GM18907 (cell line): Measurements from ENCODE around the gene MOB4.
"Not testable (repeated sequence)": the region's sequence is repeated elsewhere in the genome, so short reads cannot be mapped to it uniquely, and the experiment has no call there.

ENCODE experiments used
- ATAC-seq: cut with Tn5 transposase; IDR thresholded peaks from one replicate; pipeline ENCODE4 v1.9.1; 2021; ENCODE audit warnings: mild to moderate bottlenecking, moderate library complexity; ENCODE audit not compliant: unreplicated experiment

The MOB4 gene

DNA sequence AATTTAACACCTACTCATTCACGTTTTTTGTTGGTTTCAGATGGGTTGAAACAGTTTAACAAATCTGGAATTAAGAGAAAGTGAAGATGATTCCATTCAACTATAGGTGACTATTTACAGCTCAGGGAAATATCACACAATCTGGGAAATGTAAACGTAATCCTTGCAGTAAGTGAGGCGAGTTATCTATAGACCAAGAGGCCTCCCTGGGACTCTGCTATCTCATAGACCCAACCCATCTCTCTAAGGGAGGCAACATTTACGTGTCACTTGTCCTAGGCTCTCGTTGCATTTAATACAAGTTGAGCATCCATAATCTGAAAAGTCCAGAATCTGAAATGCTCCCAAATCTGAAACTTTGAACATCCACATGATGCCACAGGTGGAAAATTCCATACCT is 2.0 kb upstream of the MOB4 start:
- ATAC-seq, result no peak

DNA sequence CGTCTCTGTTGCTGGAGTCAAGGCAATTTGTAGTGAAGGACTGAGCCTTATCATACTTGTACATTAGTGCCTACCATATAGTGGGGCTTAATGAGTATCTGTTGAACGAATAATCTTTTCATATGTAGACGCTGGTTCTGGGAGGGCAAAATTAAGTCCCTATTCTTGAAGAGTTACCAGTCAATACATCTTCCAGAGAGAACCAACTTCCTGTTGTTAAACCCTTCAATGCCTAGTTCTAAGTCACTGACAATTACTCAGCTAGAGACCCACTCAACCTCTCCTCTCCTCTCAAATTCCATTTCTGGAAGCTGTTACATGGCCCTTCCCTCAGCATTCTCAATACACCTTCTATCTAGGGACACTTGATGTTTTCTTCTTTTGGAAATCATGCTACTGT is 1.1 kb upstream of the MOB4 start:
- no peak for ATAC-seq

DNA sequence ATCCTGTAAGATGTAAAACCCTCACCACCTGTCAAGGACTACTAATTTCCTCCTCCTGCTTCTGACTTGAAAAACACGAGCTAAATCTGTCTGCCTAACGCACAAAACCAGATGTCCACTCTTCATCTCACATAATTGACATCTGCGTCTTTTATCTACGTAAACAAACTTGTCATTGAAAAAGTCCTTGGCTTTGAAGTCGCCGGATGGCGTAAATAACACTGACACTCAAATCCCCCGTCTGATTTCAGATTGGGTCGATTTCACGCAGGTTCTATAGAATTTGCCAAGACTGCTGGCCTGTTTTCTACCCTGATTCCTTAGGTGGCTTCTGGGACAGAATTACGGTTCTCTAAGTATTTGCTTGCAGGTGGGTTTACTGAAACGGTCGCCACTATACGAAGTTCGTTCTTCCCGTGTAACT is 539 bp upstream of the MOB4 start:
- ATAC-seq, result no peak

DNA sequence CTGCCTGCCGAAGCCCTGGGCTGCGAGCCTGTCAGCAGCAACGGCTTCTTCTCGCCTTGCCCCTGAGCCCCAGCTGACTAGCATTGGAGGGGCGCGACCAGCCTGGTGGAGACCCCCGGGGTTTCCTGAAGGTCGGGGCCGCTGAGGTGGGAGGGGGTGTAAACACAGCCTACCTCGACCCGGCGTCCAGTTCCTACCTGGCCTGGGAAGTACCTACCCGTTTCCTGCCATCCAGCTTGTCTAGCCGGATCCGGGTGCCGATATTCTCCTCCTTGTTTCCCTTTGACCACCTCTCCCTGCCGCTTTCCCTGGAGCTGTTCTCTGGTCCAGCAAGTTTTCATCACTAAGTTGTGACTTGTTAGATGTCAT is 511 bp downstream of the MOB4 start:
- ATAC-seq, result peak; percentile 22

DNA sequence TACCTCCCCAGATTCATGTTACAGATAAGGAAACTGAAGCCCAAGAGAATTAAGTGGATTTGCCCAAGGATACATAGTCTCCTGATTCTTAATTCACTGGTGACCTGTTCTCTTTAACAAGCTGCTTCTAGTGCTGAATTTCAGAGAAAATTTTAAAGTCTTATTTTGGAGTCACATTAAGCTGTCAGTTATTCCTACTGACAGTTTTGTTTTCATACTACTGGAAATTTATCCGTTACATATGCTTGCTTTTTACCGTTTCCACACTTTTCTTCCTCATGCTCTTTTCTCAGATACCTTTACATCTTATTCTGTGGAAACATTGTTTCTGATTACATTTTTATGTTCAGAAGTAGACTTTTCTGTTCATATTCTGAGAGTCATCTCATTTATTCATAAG is 1.3 kb downstream of the MOB4 start:
- ATAC-seq, result no peak

DNA sequence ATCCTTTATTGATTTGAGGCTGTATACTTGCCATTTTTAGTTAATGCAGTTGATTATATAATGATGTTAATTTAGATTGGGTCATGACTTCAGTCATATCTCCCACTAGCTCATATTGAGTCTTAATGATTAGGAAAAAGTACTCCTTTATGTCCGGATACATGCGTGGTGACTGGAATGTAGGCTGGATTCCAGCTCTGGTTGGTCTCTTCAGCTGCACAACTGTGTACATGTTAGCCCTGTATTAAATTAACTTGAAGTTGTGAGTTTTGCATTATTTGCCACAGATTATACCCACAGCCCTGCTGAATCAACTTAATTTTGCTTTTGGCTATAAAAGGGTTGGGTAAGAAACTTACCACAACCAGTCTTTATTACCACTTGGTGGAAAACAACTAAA is 22.5 kb downstream of the MOB4 start:
- ATAC-seq, result no peak

DNA sequence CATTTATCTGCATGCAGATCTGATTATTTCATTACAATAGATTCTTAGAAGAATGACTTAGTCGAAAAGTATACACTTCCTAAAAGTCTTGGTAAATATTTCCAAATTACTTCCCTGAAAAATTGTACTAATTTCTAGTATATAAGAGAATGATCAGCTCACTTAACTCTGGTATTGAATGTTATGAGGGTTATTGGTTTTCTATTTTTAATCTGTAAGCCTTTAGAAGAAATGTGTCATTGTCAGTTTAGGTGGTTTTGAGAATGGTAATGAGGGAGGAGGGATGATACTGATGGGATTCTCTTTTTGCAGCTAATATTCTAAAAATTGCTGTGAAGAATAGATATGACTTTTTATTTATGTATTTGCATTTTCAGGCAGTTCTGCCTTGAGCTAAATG is 23.9 kb downstream of the MOB4 start:
- no peak for ATAC-seq

DNA sequence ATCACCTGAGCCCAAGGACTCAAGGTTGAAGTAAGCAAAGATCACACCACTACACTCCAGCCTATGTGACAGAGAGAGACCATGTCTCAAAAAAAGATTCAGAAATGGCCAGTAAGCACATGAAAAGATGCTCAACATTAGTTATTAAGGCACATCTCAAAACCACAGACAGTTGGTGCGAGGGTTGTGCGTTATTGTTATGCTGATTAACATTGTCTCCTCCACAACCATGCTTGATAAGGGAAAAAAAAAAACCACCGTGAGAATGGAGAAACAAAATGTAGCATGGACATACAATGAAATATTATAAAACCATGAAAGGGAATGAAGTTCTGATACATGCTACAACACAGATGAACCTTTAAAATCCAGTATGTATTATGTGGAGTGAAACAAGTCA is 27.3 kb downstream of the MOB4 start:
- no peak for ATAC-seq

DNA sequence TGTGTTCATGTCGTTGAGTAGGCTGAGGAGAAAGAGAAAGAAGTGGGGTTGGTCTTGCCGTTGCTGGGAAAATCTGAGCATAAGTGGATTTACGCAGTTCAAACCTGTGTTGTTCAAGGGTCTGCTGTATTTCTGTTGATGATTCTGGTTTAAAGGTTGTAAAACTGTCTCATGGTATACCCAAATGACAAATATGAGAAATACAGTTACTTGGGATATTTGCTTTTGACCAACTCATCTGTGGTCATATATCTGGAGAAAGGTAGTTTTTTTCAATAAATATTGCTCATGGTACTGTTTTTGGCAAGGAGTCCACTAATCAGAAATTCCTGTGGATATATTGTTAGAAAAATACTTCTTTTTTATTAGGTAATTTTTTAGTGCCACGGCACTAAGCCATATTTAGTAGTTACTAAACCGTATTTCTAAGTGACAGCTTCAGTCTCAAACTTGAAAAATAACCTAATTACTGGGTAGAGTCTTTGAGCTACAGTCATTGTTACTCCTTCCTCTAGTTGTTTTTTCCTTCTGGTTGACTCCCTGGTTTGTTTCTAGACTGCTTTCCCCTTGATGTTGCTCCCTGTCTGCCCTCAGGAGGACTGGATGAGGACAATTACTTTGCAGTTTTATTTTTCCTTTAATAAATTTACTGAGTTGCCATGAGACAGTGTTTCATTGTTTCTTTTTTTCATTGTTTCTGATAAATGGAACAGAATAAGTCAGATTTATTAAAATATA is 31.5 kb downstream of the MOB4 start:
- no peak for ATAC-seq

DNA sequence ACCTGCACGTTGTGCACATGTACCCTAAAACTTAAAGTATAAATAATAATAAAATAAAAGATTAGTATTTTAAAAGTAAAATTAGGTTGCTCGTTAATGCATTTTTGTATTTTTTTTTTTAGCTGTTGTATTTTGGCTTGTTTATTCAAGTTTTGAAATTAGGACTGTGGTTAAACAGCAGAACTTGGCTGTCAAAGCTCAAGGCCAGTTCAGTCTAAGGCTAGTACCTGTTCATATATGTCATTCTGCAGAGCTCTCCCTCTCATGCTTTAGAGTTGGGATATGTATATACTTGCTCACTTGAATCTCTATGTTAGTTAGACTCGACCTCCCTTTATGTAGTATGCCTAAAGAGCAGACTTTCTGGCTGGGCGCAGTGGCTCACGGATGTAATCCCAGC is 32.7 kb downstream of the MOB4 start:
- no peak for ATAC-seq

DNA sequence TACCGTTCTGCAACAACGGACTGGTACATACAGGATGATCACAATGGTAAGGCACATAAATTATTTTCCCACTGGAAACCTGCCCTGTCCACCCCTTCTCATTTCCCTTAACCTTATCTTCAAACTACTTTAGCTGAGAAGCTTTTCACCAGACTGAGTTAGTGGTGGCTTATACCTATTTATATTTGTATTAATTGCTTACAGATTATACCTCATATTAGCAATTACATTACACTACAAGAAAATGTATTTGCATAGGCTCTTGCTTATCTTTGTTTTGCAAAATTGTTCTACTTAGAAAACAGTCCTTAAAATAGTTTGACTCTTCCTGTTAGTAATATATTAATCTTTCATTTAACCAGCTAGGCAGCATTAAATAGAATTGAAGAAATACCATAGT is 35.4 kb downstream of the MOB4 start:
- ATAC-seq, result peak; percentile 60

DNA sequence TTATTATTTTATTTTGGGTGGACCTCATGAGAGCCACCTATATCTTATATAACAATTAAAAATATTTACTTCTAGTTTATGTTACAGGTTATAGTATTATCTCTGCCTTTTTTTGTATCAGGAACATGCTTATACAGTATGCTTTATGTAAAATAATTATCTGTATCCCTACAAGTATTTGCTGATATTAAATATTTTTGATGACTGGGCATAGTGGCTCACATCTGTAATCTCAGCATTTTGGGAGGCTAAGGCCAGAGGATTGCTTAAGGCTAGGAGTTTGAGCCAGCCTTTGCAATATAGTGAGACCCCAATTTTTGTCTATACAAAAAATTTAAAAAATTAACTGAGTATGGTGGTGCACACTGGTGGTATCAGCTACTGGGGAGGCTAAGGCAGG is 39.6 kb downstream of the MOB4 start:
- no peak for ATAC-seq

DNA sequence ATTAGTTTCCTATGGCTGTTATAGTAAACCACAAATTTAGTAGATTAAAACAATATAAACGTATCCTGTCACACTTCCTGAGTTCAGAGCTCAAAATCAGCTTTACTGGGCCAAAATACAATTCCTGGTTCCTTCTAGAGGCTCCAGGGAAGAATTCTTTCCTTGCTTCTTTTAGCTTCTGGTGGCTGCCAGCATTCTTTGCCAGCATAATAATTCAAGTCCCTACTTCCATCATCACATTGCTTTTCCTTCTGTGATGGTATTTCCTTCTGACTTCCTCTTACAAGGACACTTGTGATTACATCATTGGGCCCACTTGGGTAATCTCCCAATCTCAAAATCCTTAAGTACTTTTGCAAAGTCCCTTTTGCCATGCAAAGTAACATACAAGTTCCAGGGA is 40.6 kb downstream of the MOB4 start:
- no peak for ATAC-seq

DNA sequence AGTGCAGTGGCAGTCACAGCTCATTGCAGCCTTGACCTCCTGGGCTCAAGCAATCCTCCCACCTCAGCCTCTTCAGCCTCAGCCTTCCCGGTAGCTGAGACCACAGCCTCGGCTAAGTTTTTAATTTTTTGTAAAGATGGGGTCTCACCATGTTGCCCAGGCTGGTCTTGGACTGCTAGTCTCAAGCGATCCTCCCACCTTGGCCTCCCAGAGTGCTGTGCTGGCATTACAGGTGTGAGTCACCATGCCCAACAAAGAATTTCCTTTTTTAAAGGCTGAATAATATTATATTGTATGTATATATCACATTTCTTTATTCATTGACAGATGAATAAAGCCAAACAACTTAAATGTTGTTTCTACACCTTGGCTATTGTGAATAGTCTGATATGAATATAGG is 42.5 kb downstream of the MOB4 start:
- no peak for ATAC-seq

DNA sequence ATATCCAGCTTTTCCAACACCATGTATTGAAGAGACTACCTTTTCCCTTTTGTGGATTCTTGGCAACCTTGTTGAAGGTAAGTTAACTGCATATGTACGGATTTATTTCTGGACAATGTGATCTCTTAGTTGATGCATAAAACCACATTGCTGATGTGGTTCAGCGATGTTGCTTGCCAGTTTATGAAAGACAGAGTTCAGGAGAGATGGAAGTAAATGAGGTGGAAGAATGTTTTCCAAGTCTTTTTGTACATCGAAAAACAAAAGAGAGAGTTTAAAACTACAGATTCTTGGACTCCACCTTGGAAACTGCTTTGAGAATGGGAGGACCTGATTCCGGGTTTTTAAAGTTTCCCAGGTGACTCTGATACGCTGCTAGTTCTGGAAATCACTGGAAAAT is 43.8 kb downstream of the MOB4 start:
- no peak for ATAC-seq

DNA sequence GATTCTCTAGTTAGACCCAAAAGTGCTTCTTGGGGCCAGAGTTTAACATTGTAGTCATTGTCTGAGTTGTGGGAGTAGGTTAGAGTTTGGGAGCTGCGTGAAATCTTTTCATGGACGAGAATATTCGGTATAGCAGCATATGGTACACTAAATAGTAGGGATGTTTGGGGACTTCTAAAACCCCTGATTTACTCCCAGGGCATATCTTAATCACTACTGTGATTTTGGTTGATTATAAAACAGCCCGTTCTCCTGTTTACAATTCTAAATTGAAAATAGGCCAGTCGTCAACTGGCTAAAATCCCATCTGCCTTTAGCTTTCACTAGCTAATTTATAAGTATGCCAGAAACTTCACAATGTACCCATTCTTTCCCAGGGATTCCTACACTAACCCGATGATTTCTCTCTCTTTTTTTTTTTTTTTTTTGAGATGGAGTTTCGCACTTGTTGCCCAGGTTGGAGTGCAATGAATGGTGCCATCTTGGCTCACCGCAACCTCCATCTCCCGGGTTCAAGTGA is 44.3 kb downstream of the MOB4 start:
- no peak for ATAC-seq

DNA sequence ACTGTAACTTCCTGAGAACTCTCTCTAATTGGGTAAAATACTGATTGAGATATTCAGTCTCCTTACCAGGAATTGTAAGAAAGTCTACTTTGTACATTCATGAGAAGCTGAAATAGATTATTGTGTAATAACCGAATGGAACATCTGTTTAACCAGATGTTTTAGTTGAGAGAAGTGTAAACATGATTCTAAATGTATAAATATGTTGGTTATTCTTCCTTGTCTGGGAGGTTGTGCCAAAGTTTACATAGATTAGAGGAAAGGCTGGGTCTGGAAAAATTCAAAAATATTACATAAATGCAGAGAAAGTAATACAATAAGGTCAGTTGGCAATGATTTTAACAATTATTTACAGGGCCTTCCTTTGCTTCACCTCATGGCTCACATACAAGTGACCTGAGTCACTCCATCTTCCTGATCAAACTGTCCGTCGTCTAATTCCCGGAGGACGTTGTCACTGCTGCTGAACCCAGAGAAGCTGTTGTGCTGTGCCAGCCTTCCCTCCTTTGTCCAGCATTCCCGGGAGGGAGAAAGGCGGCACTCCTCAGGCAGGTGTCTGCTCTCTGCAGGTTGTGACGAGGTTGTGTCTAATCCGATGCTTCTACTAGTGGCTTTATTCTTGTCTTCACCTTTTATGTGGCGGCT is 55.9 kb downstream of the MOB4 start:
- ATAC-seq, result no peak

DNA sequence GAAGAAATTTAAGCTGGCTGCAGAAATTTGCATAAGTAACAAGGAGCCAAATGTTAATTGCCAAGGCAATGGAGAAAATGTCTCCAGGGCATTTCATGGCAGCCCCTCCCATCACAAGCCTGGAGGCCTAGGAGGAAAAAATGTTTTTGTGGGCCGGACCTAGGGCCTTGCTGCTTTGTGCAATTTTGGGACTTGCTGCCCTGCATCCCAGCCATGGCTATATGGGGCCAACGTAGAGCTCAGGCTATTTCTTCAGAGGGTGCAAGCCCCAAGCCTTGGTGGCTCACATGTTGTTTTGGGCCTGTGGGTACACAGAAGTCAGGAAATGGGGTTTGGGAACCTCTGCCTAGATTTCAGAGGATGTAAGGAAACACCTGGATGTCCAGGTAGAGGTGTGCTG is 57.7 kb downstream of the MOB4 start:
- ATAC-seq, result no peak

DNA sequence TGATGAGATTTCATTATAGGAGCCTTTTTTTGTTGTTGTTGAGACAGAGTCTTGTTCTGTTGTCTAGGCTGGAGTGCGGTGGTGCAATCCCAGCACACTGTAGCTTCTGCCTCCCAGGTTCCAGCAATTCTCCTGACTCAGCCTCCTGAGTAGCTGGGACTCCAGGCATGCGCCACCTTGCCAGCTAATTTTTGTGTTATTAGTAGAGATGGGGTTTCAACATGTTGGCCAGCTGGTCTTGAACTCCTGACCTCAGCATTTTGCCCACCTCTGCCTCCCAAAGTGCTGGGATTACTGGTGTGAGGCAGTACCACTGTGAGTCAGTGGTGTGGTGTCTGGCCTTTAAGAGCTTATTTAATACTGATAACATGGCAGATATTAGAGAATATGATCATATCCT is 60.1 kb downstream of the MOB4 start:
- ATAC-seq, result no peak

DNA sequence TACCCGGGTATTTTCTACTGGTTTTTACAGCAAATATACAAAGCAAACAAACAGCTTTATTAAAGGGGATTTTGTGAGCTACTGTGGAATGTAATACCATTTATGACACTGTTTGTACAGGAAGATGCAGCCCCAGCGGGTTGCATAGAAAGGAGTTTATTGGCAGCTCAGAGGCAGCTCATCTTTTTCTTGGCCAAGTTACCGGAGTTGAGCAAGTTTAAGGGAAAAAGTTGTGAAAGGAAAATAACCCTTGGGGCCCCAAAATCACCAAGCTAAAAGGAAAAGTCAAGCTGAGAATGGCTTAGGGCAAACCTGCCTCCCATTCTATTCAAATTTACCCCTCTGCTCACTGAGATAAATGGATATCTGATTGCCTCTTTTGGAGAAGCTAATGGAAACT is 60.8 kb downstream of the MOB4 start:
- no peak for ATAC-seq

DNA sequence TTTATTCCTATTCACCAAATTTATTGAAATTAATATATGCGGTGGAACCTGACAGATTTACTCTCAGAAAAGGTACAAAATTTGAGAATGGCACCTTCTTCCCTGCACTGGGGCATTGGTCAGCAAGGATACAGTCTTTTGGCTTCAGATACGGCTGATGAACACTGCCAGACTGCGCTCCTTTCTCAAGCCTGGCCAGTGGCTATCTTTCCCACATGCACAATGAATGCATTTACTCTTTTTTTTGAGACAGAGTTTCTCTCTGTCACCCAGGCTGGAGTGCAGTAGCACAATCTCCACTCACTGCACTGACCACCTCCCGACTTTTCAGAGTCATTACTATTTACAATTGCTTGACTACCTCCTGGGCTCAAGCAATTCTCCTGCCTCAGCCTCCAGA is 61.6 kb downstream of the MOB4 start:
- ATAC-seq, result no peak

DNA sequence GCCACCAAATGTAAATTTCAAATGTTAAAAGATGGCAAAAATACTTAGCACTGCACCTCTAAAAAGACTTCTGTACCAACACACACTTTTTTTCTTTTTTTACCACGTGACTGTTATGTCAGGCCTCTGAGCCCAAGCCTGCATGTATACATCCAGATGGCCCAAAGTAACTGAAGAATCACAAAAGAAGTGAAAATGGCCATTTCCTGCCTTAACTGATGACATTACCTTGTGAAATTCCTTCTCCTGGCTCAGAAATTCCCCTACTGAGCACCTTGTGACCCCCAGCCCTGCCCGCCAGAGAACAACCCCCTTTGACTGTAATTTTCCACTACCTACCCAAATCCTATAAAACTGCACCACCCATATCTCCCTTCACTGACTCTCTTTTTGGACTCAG is 62.4 kb downstream of the MOB4 start:
- ATAC-seq, result not testable (repeated sequence)

DNA sequence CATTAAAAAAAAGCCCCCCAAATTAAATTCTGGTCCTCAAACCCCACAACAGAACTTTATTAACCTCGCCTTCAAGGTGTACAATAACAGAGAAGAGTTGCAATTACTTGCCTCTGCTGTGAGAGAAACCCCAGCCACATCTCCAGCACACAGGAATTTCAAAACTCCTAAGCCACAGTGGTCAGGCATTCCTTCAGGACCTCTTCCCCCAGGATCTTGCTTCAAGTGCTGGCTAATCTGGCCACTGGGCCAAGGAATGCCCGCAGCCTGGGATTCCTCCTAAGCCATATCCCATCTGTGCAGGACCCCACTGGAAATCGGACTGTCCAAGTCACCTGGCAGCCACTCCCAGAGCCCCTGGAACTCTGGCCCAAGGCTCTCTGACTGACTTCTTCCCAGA is 64.3 kb downstream of the MOB4 start:
- ATAC-seq, result not testable (repeated sequence)
